Activated CD4-positive, alpha-beta T cell treated with anti-CD3 and anti-CD28 coated beads for 1 hour (primary cell): ENCODE data around the gene KAZN.

ENCODE experiments used
- DNase-seq: peaks from one replicate; pipeline ENCODE4 v3.0.0-alpha.2; 2020

Gene KAZN

GRCh38 chr1:14723401-14723800 is 124.9 kb downstream of the KAZN start:
- no peak for DNase-seq

DNA sequence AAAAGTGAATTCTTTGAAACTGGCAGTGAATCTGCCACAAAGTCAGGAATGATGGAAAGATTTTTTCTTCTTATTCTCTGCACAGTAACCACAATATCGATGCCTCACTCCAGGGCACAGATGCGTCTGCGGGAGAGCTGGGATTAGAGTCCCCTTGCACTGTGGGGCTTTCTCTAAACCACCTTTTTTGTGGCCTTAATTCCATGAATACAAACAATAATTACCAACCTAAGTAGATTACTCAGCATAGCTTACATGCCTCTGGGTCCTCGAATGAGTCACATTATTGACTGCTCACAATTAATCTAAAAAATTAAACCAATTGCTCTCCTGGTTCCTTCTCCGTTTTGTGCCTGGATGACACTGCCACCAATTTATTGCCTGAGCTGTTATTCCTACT is 125.8 kb downstream of the KAZN start:
- DNase-seq, result no peak

DNA sequence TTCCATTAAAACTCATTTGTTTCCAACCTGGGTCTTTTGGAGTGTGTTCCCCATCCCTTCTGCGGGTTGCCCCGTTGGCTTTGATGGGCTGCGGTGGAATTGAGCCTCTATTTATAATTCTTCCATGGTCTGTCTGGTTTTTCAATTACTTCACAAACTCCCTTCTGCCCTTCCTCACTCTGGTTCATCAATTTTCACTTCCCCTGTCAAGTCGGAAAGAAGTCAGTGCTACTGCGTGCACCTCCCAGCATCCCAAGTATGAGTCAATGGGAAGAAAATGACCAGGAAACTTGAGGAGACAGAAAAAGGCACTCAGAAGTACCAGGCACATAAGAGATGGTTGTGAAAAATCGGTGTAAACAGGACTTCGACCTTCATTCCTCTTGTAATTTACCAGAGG is 126.2 kb downstream of the KAZN start:
- DNase-seq, result no peak

- DNase-seq, result no peak
Measured at GRCh38 chr1:14725238-14725637, 126.8 kb downstream of the KAZN start.

DNA sequence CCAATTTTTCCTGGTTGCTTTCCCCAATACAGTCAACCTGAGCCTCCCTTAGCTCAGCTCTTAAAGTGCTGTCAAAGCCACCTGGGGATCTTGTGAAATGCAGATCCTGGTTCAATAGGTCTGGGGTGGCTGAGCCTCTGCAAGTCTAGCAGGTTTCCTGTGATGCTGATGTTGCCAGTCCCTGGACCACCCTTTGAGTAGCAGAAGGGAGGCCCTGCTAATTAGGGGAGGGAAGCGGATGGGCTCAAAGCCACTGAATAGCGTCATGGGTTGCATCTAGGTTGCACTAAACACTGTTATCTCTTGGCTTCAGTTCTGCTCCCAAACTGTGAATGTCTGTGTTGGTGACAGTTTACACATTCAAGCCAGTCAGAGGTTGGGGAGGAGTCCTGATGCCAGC is 127.2 kb downstream of the KAZN start:
- DNase-seq, result no peak

GRCh38 chr1:14726606-14727005 is 128.1 kb downstream of the KAZN start:
- DNase-seq, result no peak

GRCh38 chr1:14728516-14728915 is 130.0 kb downstream of the KAZN start:
- DNase-seq, result no peak

DNA sequence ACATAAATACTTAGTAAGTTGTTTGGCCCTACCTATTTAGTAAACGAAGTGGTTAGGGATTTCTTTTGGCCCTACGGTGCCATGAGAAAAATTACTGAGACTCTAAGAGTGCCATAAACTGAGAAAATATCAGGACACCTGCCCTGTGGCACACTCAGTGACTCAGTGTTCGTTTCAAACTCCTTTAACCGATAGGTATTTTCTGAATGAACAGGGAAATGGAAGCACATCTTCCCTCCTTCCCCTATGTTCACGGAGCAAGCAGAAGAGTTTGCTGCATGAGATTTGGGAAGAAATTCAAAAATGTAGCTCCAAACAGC is 134.2 kb downstream of the KAZN start:
- DNase-seq, result no peak

DNA sequence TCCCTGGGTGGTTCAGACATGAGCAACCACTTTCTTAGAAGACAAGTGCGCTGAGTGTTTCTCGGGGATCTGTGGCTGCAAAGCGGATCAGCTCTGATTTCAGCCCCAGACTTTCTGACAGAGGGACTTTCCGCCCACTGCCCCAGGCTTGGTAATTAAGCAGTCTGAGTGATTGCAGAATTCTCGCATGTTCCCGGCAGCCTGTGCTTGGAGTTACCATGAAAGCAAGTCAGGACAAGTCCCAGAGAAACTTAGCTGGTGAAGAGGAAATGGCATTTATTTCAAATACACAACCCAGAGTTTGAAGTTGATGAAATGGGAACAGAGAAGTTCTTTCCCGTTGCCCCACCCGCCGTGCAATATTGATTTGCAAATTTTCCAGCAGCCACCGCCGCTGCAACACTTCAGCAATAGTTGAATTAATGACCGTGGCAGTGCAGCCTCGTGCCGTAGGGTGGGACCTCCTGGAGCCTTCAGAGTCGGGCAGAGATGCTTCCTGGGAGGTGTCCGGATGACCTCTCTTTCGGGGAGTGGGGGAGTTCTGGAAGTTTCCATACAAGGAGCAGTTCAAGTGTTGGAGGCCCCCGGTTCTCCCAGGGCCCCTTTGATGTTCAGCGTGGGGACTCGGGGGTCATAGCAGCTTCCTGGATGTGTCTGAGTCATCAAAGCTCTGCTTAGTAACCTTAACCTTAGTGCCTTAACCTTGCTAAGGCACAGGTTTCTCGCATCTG is 134.7 kb downstream of the KAZN start:
- DNase-seq, result no peak

GRCh38 chr1:14733779-14734140 is 135.3 kb downstream of the KAZN start:
- DNase-seq, result no peak

DNA sequence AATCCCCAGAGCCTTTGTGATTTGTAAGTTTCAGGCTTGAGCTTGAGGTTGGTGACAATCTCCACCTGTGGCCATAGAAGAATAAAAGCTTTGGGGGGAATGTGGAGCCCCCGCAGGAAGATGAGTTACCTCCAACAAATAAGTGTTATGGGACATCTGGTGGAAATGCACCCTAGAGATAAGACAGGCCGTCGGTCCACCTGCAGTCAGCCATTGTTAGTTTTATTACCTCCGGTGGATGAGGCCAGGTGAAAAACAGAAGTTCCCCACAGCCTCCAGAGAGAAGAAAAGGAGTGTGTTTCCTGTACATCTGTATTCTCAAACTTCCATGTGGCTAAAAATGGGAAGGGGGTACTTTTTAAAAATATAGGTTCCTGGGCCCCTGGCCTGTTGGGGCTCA is 137.4 kb downstream of the KAZN start:
- DNase-seq, result no peak

GRCh38 chr1:14737561-14738094 is 139.1 kb downstream of the KAZN start:
- no peak for DNase-seq

- DNase-seq, result no peak
Measured at GRCh38 chr1:14738235-14738634, 139.8 kb downstream of the KAZN start.

DNA sequence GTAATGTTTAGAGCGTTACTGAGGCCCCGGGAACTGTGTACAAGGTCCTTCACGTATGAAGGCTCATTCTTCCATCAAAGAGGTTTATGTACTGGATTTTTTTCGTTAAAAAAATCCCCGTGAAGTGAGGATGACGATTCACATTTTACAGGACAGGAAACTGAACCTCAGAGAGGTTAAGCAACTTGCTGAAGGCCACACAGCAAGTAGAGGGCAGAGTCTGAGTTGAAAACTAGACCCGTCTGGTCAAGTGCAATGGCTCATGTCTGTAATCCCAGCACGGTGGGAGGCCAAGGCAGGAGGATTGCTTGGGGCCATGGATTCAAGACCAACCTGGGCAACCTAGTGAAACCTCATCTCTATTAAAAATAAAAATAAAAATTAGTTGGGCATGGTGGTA is 140.2 kb downstream of the KAZN start:
- no peak for DNase-seq

DNA sequence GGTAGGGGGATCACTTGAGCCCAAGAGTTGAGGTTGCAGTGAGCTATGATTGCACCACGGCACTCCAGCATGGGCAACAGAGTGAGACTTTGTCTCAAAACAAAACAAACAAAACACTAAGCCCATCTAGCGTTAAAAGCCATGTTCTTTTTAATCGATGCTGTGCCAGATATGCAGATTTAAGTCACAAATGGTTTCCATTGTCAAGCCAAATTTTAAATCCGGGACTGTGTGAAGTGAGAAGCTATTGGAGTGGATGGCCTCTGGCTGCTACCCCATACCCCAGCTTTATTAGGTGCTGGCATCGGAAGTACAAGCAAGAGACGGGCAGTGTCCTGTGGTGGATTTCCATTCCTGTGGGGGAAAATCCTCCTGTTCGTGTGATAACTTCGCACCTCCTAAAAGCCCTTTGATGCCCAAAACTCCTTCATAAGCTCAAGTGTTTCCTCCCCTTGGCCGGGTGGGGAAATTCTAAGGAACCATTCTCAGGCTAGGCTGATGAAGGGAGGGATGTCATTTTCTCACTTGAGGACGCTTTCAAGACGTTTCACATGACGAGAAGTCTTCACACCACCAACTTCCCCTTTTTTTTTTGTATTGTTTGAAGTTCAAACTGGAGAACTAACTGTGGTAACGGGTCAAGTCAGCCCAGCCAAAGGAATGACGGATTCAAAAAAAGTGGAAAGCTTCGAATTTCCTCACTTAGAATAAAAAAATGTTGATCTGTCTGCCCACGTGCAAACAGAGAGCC is 140.8 kb downstream of the KAZN start:
- DNase-seq, result no peak

DNA sequence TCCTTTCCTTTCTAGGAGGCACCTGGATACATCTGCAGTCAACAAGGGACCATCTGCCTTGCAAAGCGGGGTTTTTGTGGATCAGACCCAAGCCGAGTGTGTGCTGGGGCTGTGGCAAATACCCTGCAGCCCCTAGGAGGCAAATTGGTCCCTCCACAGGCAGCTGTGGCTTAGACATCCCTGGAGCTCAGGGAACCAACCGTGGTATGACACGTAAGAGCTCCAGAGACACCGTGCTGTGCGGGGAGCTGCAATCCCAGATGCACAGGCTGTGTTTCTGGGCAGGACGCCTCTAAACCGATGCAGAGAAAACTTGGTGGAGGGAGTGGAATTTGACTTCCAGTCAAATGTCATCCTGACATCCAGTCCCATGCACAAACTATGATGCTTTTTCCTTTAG is 141.5 kb downstream of the KAZN start:
- DNase-seq, result no peak

GRCh38 chr1:14741082-14741481 is 142.6 kb downstream of the KAZN start:
- no peak for DNase-seq

- no peak for DNase-seq
Measured at GRCh38 chr1:14741532-14741931, 143.0 kb downstream of the KAZN start.

GRCh38 chr1:14742181-14742980 is 143.9 kb downstream of the KAZN start:
- no peak for DNase-seq

DNA sequence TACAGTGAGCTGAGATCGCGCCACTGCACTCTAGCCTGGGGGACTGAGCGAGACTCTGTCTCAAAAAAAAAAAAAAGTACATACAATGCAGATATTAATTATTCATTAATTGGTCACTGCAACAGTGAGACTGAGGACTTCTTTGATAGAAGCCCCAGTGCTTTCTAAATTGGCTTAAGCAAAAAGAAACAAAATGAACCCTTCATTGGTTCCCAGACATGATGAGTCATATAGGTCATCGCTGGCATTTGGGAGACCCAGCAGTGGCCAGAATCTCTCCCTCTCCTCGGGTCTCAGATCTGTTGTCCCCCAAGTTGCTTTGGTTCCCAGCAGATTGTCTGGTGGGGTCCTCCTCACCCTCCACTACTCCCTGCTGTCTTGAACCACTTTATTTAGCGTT is 144.9 kb downstream of the KAZN start:
- DNase-seq, result no peak

GRCh38 chr1:14745001-14745720 is 146.7 kb downstream of the KAZN start:
- DNase-seq, result no peak

DNA sequence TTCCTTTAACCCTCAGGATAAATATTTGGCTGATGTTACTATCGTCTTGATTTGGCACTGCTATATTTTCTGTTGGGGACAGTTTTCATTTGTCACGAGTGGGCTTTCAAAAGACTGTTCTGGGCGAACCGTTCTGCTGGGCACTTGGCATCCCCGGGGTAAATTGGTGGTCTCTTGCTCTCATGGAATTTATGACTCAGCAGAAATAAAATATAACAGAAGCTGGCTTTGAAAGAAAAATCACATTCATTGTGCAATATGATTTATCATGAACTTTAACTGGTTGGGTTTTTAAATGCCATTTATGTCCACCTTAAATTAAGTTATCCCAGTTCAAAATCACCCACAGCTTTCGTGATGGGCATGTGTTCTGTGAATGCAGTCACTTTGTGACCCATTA is 147.3 kb downstream of the KAZN start:
- no peak for DNase-seq

DNA sequence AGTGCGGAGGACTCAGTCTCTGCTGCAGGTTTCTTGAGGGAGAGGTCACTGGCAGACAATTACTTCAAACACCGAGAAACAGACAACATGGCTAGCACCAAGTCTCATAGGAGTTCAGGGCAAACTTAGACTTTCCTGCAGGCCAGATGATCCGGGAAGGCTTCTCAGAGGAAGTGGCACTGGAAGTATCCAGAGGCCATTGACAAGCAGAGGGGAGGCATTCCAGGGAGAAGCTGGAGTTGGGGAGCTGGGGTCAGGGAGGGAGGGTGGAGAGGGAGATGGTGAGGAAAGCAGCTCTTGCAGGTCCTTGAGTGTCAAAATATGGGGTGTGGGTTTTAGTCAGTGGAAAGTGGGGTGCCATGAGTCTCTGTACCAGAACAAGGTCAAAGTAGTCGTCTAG is 147.9 kb downstream of the KAZN start:
- DNase-seq, result no peak
